Muscle of arm (tissue), 14 donors: ENCODE data around the gene MYRF. TPM values are rescaled to one million over a fixed set of nuclear protein-coding genes. Genes with fewer than 3 reads are reported as not detected.

ENCODE experiments used
- DNase-seq: peaks from one replicate; pipeline ENCODE4 v3.0.0-alpha.2; 2013
- long read RNA-seq, 11 donors: transcript quantifications; one replicate each; lab custom pipeline, GENCODE V29; 2026
- polyA plus RNA-seq, 12 donors: library from polyadenylated mRNA; unstranded; fragments of 120-200 nt; gene quantifications; one replicate each; pipeline ENCODE4 v1.2.1, GENCODE V29; 2013; ENCODE audit not compliant: insufficient read length in 12 of 12

Gene MYRF
- 1 to 10 TPM in 4 of 12 donors, under 1 TPM in 7, not detected in 1; 0.58 to 7.2 (median 0.91) TPM for polyA plus RNA-seq
- long read RNA-seq, donor 1, partial matches to known transcripts, result 15 of 17 reads
- long read RNA-seq, donor 1, other reads (novel, unspliced or antisense), result 0 of 17 reads
- long read RNA-seq, donor 2, result 0 reads
- long read RNA-seq, donor 3, result 0 reads
- long read RNA-seq, donor 4, result 0 reads
- long read RNA-seq, donor 5, result 0 reads
- long read RNA-seq, donor 6, result 0 reads
- long read RNA-seq, donor 7, result 0 reads
- long read RNA-seq, donor 8, result 0 reads
- long read RNA-seq, donor 9, partial matches to known transcripts, result 200 of 483 reads
- long read RNA-seq, donor 9, other reads (novel, unspliced or antisense), result 283 of 483 reads
- long read RNA-seq, donor 10, partial matches to known transcripts, result 22 of 340 reads
- long read RNA-seq, donor 10, other reads (novel, unspliced or antisense), result 318 of 340 reads
- long read RNA-seq, donor 11, result 0 reads

DNA sequence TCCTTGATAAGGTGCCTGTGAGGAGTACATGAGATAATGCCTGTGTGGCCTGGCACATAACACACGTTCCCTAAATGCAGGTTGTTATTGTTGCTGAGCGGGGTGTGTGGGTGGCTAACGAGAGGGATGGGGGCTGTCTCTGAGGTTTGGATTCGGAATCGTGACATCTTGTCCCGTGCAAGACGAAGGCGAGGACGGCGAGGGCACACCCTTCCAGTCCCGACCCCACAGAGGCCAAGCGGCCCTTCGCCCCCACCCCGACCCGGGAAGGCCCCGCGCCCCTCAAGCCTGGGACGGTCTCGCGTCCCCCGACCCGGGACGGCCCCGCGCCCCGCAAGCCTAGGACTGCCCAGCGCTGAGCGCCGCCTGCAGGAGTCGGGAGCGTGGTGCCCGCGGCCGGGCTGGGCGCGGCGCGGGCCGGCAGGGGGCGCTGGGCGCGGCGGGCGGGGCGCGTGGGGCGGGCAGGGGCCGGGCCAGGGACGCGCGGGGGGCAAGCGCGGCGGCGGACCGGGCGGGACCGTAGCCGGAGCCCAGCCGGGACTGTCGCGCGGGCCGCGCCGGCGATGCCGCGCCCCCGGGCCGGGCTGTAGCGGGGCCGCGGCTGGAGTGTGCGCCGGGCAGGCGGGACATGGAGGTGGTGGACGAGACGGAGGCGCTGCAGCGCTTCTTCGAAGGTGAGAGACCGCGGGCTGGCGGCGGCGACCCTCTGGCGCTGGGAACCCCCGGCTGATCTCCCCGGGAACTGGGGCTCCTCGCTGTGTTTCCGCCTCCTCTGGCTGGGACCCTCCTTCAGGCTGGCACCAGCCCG, at the start of gene MYRF:
Gene MYRF, plus strand, starts transcription at position 520 of the 808 bp plus-strand sequence. Its CDS starts 109 bp downstream, at position 629.
- DNase-seq, result no peak

- no peak for DNase-seq
These were observed 49.6 kb upstream of the MYRF start for GRCh38 chr11:61702701-61703312.

GRCh38 chr11:61704838-61705237, 47.6 kb upstream of the MYRF start:
- no peak for DNase-seq

DNA sequence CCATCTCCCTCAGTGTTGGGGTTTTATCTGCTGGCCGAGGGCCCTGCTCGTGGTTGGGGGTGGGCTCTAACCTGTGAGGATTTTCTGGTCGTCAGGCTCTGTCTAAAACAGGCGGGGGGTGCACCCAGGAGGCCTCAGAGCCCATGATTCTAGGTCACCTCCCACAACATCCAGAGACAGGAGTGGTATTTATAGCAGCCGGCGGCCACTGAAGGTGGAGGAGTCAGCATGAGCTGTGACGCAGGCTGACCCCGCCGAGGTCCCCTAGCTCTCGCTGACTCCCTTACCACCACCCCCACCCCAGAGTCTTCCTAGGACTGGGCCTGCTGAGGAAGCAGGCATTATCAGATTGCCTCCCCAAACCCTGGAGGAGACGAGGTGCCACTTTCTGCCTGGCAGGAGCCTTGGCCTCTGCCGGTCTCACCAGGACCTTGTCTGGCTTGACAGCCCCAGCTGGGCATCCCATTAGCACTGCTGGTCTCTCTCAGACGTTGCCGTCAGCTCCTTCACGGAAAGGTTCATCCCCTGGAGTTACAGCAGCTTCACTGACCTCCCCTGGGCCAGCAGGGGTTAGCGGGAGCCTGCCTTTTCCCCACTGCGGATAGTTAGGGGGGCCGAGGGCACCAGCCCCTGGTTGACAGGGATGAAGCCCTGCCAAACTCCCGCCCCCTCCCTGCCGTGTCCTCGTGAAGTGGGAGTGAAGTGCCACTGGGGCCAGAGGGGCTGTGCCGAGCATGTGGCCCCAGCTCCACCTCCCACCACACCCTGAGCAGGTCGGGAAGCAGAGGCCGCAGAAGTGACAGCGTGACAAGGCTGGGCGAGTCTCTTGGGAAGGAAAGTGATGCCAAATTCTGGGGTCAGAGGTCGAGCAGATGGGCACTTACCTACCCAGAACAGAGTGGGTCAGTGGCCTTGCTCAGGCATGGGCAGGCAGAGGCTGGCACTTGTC, 45.7 kb upstream of the MYRF start:
- no peak for DNase-seq

- no peak for DNase-seq
These were observed 44.9 kb upstream of the MYRF start for GRCh38 chr11:61707574-61707973.

DNA sequence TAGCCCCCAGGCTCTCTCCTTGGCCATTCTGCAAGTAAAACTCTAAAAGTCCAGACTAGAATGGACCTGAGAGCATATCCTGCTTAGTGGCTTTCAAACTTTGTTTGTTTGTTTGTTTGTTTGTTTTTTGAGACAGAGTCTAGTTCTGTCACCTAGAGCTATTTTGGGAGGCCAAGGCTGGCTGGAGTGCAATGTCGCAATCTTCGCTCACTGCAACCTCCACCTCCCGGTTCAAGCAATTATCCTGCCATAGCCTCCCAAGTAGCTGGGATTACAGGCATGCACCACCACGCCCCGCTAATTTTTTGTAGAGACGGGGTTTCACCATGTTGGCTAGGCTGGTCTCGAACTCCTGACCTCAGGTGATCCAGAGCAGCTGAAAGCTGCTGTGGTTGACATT, 43.3 kb upstream of the MYRF start:
- DNase-seq, result no peak

DNA sequence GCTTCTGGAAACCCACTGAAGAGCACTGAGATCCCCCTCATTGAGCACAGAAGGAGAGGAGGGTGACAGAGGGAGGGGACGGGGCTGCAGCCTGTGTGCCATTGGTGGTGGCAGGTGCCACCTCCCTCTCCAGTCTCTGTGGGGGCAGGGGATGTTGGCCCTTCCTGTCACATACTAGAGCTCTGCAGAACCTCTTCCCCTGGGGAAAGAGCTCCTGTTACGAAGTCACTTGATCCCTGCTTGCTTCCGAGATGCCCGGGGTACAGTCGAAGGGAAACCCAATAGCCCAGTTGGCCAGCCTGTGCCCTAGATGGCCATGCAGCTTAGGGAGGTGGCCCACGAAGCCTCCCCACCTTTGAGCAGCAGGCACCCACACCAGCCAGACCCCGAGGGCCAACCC, 42.9 kb upstream of the MYRF start:
- no peak for DNase-seq

DNA sequence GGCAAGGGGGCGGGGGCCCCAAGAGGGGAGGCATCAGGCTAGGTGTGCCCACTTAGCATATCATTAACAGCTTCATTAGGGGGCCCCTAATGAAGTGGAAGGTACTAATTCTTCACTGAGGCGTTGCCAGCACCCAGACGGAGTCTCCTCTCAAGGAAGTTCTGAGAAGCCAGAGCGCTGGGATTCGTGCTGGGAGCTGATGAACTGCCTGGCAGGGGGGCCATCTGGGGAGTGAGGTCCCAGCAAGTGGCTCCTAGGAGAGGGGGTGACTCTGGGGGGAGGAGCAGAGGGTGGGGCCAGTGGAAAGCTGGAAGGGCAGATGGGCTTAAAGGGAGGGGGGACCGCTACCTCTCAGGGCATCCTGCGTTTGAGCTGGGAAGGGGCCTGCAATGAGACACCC, 42.4 kb upstream of the MYRF start:
- DNase-seq, result no peak

DNA sequence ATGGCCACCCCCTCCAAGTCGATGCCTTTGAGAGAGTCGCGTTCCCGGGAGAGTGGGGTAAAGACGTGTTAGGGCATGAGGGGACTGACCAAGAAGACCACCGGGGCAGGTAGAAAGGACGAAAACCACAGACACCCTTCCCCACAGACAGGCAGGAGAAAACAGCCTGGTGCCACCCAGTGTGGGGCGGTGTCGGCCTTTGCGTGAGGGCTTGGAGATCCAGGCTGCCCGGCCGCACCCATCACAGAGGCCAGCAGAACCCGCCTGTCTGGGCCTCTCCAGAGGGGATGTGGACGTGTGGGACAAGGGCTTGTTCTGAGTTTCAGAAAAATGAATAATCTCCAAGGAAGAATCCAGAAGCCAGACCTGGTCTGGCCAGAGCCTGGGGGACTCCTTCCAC, 41.4 kb upstream of the MYRF start:
- no peak for DNase-seq

DNA sequence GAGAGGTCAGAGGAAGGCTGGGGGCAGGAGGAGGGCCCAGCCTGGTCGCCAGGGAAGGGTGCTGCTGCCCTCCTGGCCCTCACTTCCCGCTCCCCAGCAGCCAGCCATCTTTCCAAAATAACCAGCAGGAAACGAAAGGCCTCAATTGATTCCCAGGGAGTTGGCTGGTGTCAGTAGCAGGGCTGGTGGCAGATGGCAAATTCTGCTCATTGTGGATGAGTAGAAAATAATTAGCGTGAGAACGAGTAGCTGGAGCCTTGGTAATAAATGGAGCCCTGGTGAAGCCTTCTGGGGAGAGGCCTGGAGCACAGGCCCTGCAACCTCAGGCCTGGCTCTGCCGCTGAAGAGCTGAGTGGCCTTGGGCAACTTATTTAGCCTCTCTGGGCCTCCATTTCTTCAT, 40.9 kb upstream of the MYRF start:
- no peak for DNase-seq

GRCh38 chr11:61712314-61712713, 40.1 kb upstream of the MYRF start:
- no peak for DNase-seq

- no peak for DNase-seq
These were observed 39.6 kb upstream of the MYRF start for GRCh38 chr11:61712846-61713245.

DNA sequence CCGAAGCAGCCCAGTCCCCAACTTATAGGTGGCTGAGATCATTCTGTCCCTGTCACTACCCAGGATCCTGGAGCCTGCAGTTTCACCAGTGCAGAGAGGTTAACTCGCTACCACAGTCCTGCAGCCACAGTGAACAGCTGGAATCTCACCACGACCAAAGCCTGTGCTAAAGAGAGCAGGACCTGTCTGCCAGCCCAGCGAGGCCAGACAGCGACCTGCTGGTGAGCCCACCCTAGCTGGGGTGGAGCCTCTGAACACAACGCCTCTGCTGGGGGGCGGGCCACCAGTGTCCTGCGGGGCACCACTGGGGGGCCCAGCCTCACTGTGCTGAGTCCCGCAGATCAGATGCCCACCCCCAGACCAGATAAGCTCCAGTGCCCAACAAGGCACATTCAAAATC, 39.0 kb upstream of the MYRF start:
- no peak for DNase-seq

DNA sequence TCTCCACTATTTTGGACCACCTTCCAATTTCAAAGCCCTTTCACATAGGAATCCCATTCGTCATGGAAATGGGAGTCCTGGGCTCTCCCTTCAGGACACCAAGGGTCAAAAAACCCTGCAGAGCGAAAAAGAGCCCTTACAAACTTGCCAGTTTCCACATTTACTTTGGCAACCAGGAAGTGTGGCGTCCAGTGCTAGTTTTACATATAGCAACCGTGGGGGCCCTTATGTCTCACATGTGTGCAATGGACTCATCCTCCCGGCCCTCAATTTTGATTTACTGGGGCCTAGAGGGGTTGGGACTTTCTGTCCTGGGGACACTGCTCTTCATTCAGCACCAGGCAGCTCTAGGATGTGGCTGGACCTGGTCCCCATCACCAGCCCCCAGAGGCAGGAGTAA, 38.5 kb upstream of the MYRF start:
- DNase-seq, result no peak

- DNase-seq, result no peak
These were observed 38.1 kb upstream of the MYRF start for GRCh38 chr11:61714316-61714715.

DNA sequence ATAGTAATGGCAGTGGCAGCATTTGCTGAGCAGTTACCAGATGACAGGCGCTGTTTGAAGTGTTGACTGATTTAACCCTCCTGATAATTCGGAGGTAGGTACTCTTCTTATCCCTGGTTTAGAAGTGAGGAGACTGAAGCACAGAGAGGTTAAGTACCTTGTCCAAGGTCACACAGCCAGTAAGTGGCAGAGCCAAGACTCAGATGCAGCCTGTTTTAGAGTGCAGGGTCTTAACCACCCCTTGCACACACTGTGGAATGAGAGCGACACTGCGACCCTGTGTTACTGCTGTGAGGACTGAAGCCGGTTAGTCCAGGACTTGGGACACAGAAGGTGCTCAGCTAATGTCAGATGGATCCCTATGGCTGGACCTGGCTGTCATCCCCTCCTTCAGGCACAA, 37.5 kb upstream of the MYRF start:
- DNase-seq, result no peak

- no peak for DNase-seq
These were observed 36.6 kb upstream of the MYRF start for GRCh38 chr11:61715867-61716266.

DNA sequence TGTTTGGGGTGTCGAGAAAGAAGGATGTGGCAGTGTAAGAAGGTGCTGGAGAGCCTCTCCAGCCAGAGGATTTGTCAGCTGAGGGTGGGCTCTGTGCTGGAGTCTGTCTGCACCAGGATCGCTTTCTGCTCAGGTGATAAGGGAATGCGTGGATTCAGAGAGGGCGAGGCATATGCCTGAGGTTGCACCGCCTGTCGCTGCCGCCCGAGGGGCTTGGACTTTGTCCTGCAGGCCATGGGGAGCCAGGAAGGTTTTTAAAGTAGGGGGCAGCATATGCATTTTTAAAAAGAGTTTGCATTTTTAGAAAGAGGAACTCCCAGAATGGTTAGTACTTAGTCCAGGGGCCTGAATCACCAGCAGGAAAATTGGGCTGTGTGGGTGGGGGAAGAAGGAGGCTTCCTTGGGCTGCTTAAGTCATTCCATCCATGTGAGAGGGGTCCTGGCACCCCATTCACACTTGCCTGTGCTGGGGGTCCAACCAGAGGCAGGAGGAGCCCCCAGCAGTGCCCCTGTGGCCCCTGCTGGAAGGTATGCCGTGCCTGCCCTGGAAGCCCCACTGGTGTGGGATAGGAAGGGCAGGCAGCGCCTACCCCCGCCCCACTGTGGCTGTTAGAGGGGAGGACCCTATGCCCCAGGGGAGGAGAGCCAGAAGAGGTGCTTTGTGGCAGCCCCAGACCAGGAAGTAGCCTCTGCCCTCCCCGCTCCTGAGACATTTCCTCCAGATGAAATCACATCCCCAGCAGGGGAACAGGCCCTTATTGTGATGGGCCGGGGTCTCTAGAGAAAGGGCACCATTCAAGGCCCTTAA, 35.8 kb upstream of the MYRF start:
- DNase-seq, result no peak

DNA sequence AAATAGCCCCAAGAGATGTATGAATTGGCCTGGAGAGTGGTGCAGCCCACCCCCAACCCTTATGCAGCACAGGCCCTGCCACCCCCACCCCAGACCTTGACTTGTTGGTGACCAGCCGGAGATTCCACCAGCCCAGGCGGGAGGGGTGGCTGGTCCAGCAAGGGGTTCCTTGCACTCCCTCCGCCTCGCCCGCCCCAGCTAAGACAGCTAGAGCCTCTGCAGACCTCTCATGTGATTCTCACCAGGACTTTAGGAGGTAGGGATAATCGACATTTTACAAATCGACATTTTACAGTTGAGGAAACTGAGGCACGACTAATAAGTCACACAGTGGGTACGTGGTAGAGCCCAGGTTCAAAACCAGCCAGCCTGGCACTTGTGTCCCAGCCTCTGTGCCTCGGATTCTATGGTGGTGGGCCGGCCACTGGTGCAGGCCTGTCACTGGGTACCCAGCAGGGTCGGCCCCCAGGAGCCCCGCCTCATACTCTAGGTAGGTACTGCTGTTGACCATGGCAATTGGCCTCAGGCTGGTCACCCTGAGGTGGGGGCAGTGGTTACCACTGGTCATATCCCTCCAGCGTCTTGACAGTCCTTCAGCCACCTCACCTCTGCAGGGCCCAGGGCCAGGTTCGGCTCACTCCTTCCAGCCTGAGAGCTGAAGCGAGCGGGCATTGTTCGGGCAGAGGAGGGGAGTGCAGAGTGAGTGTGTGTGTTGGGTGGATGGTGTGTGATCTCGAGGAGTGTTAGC, 35.0 kb upstream of the MYRF start:
- DNase-seq, result no peak

GRCh38 chr11:61718046-61718531, 34.3 kb upstream of the MYRF start:
- no peak for DNase-seq
